Fibroblast of skin of right biceps (primary cell): ENCODE measurements around the gene DRC1.
"Not testable (repeated sequence)": the region's sequence is repeated elsewhere in the genome, so short reads cannot be mapped to it uniquely, and the experiment has no call there.

ENCODE experiments used
- DNase-seq: peaks from one replicate; pipeline ENCODE4 v3.0.0-alpha.2; 2013

Gene DRC1

DNA sequence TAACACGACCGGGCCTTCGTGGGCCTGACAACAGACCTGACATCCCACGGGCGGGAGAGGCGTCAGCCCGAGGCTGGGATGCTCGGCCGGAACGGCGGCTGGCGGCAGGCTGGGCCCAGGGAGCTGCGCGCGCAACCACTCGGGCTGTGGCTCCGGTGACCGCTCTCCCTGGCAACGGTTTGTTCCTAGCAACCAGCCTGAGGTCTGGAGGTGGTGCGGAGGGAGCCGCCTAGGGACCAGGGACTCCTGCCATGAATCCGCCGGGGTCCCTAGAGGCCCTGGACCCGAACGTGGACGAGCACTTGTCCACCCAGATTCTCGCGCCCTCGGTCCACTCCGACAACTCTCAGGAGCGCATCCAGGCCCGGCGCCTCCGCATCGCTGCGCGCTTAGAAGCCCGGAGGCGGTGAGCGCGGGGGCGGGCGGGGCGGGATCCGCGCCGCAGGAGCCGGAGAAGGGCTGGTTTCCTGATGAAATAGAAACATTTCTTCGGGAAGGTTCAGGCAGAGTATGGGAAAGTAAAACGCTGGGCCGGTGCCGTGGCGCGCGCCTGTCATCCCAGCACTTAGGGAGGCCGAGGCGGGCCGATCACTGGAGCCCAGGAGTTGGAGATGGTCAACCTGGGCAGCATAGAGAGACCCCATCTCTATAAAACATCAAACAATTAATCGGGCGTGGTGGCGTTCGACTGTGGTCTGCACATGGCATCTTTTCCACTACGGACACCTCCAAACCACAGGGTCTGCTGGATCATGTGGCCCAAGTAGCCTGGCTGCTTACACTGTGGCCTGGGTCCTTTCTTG is at the start of gene DRC1:
Gene DRC1, plus strand, starts transcription at position 182 of the 803 bp plus-strand sequence. Its CDS starts 70 bp downstream, at position 252.
- peak; percentile 78 for DNase-seq

DNA sequence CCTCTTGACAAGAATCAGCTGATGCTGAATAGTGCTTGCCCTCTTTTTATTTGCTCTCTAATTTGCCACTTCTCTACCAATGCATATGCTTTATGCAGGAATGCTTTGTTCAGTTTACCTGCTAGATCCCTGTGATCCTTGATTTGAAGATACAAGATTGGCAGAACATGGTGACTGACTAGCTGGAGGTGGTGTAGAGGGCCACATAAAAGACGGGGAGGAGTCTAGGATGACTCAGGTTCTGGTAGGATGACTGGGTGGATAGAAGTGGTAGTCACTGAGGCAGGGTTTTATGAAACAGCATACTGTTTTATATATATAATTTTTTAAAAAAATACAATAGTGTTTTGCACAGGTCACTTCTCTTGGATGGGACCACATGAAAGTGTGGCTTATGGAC is 48.8 kb upstream of the DRC1 start:
- peak; percentile 21 for DNase-seq

DNA sequence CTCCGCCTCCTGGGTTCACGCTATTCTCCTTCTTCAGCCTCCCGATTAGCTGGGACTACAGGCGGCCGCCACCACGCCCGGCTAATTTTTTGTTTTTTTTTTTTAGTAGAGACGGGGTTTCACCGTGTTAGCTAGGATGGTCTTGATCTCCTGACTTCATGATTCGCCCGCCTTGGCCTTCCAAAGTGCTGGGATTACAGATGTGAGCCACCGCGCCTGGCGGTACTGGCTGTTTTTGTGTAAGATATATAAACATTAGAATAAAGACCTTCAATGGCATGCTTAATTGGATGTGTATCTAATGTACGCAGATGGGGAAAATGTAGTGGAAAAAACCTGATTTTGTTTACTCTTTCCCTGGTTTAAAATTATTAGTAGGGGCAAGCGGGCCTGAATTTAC is 47.3 kb upstream of the DRC1 start:
- not testable (repeated sequence) for DNase-seq

DNA sequence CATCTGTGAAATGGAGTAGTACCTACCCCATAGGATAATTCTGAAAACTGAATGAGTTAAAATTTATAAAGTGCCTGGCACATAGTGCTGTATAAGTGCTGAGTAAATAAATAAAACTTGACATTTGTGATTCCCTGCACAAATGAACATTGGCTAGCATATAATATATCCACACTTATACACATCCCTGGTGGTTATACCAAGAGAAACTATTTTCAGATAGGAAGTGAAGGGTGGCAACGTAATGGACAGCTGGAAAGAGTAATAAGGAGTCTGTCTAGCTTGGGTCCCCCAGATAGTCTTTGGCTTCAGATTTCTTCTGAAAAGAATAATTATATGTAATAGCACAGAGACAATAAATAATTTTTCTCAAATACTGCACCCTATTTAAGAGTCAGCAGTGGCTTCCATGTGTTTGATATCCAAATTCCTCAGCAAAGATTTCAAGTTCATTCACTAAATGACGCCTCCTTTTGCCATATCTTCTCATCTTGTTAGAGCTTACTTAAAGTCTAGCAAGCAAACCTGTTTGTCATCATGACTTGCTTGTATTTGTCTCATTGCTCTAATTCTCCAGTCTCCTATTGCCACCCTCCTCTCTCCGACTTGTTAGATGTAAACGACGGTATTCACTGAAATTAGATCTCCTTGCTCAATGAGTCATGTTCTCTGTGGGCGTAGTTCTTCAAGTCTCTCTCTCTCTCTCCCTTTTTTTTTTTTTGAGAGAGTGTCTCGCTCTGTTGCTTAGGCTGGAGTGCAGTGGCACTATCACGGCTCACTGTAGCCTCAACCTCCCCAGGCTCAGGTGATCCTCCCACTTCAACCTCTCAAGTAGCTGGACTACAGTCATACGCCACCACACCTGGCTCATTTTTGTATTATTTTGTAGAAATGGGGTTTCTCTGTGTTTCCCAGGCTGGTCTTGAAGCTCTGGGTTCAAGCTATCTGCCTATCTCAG is 46.4 kb upstream of the DRC1 start:
- peak; percentile 84 for DNase-seq

DNA sequence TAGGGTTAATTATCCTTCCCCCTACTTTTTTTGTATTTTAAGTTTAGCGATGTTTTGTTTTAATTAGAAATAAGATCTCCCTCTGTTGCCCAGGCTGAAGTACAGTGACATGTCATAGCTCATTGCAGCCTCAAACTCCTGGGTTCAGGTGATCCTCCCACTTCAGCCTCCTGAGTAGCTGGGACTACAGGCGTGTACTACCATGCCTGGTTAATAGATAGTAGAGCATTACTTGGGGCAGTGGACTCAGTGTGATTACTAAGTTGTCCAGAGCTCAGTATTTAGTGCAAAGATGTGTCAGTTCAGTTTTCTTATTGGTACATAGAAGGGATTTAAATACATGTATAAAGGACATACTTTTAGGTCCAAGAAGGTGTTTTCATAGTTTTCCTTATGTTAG is 45.6 kb upstream of the DRC1 start:
- no peak for DNase-seq

DNA sequence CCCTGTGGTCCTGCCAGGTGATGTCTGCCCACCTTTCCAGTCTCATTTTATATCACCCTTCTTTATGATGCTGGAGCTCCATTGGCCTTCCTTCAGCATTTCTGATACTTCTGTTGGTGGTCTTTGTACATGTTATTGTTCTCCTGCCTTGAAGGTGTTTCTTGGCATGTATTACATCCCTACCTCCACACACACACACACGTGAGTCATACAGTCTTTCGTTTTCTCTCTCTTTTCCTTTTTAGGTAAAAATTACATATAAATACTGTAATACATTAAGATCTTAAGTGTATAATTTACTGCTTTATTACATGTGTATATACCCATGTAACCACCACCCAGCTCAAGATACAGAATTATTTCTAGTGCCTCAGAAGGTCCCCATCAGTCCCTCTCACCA is 44.9 kb upstream of the DRC1 start:
- no peak for DNase-seq

DNA sequence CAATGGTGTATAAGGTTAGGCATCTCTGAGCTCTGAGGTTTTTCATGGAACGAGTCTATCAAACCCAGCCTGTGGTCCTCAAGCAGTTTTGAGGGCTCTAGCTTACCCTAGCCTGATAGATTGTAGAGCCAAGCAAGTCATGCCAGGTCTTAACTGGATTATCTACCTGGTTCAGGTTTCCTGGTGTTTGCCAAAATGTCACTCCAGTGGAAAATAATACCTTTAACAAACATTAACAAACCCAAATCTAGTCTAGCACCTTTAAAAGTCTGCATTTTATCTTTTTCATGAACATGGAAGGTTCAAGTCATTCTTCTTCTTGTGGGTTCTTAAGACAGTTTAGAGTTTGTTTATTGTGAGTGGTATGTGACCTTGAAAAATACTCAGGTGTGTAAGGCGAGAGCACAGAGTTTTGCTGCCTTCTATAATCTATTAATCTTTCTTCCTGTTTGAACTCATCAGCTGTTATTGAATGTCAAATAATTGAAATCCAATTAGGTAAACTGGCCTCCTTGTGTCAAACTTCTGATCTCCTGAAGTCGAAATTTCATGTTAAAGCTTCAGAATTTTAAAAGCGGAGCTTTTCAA is 41.7 kb upstream of the DRC1 start:
- no peak for DNase-seq

DNA sequence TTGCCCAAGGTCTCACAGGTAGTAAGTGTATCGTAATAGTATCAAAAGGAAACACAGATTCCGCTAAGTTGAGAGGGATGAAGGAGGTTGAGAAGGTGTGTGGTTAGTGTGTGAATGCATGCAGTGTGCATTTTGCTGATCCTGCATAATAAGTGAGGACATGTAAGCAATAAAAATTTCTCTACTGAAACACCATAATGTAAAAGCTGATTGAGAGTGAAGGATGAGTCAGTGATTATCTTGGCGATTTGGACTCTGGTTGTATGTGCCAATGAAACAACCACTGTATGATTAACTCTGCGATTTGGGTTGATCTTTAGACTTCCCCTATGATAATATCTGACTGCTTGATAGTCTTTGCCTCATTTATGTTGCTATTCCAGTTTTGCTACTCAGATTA is 38.4 kb upstream of the DRC1 start:
- DNase-seq, result peak; percentile 24

DNA sequence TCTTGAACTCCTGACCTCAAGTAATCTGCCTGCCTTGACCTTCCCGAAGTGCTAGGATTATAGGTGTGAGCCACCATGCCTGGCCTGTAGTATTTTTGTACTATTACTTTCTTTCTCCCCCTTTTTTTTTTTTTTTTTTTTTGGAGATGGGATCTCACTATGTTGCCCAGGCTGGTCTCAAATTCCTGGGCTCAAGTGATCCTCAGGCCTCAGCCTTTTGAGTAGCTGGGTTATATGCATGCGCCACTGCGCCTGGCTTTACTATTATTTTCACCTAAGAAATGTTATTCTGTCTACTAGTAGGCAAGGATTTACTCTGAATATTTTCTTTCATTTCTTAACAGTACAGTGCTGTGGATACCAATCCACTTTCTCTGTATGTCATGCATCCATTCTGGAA is 37.8 kb upstream of the DRC1 start:
- DNase-seq, result no peak

DNA sequence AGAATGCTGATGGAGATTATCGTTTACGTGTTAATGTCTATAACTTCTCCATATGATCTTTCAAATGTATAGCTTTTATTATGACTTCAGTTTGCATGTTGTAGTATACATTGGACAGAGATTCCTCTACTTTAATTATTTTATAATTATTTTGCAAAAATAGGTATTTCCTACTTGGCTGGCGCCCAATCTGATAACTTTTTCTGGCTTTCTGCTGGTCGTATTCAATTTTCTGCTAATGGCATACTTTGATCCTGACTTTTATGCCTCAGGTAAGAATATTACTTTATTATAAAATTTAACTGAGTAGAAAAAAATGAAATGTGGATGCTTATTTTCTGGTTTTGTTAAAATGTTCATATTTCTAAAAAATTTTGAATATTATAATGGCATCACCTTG is 37.1 kb upstream of the DRC1 start:
- DNase-seq, result no peak

DNA sequence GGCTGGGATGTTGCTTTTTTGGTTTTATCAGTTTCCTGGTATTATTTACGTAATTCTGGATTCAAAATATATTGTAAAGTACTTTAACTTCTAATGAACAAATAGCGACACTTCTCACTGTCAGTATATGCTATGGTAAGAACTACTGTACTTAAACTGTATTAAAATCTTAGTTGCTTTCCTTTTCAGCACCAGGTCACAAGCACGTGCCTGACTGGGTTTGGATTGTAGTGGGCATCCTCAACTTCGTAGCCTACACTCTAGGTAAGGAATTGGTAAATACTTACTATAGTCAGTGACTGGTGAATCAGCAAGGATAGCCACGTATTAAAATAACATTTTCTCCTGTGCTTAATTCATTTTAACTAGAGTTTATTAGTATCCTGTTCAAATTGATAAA is 34.8 kb upstream of the DRC1 start:
- no peak for DNase-seq

DNA sequence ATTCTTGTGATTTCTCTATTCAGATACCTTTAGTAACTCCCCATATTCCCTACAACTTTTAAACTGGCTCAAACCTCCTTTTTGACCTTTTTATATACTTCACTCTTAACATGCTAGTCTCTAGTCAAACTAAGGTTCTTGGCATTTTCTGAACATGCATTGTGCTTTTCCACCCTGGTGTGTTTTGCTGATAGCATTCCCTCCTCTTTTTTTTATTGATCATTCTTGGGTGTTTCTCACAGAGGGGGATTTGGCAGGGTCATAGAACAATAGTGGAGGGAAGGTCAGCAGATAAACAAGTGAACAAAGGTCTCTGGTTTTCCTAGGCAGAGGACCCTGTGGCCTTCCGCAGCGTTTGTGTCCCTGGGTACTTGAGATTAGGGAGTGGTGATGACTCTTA is 32.1 kb upstream of the DRC1 start:
- not testable (repeated sequence) for DNase-seq

DNA sequence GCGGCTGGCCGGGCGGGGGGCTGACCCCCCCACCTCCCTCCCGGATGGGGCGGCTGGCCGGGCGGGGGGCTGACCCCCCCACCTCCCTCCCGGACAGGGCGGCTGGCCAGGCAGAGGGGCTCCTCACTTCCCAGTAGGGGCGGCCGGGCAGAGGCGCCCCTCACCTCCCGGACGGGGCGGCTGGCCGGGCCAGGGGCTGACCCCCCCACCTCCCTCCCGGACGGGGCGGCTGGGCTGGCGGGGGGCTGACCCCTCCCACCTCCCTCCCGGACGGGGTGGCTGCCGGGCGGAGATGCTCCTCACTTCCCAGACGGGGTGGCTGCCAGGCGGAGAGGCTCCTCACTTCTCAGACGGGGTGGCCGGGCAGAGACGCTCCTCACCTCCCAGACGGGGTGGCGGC is 30.8 kb upstream of the DRC1 start:
- not testable (repeated sequence) for DNase-seq

DNA sequence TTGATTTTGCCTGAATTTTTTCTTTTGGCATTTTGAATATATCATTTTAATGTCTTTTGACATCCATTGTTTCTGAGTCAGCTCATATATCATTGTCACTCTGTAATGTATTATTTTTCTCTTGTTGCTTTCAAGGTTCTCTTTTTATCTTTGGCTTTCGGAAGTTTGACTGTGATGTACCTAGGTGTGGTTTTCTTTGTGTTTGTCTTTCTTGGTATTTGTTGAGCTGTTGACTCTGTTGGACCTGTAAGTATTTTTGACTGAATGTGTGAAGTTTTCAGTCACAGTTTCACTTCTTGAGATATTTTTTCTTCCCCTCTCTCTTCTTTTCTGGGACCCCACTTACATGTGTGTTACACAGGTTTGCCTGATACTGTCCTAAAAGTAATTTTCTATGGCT is 24.9 kb upstream of the DRC1 start:
- no peak for DNase-seq

DNA sequence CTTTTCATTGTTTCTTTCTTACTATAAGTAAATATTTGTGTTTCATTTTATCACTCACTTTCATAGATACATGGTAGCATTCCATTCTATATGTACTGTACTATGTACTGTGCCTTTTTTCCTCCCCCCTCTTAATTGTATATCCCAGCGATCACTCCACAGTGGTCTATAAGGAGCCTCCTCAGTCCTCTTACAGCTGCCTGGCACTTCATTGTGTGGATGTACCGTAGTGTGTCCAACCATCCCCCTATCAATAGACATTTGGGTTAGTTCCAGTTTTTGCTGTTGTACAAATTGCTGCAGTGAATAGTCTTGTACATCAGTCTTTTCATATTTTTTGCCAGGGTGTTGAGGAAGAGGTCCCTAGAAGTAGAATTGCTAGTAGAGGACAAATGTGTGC is 21.4 kb upstream of the DRC1 start:
- DNase-seq, result no peak

DNA sequence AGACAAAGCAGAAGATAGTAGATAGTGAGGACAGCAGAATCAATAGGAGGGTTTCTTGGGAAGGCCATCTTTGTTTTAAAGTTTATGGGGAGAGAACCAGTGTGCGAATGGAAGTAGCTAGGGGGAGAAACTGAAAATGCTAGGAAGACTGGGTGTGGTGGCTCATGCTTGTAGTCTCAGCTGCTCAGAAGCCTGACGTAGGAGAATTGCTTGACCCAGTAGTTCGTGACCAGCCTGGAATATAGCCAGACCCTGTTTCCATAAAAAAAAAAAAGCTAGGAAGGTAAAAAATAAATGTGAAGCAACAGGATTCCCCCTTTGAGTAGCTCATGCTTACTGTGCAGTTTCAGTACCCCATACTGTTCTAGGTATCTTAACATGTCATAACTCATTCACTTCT is 19.2 kb upstream of the DRC1 start:
- no peak for DNase-seq

DNA sequence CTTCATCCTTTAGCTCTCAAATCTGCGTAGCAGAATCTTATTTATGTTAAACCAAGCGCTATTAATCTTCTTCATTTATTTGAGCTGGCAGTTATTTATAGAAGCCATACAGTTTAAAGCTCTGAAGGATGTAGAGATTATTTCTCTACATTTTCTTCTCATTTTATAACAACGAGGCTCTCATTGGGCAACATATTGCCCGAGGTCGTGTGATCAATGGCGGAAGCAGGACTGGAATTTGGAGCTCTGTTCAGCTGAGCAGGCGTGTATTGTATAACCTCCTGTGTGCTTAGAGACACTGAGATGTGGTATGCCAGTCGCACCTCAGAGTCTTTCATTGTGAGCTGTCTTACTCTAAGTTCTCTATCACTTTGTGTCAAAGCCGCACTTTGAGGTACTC is 17.5 kb upstream of the DRC1 start:
- DNase-seq, result no peak

DNA sequence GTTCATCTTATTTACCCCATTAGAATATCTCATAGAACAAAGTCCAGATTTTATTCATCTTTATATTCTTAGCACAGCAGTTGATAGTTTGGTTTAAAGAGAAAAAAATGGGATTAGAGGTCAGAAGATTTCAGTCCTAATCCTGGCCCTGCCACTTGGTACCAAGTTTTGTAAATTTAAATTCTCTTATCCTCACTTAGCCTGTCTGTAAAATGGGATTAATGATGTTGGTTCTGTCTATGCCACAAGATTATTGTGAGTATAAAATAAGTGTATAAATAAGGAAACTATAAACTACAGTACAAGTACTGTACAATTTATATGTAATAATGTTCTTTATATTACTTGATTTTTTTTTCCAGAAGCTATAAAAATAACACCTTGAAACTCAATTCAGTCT is 17.1 kb upstream of the DRC1 start:
- DNase-seq, result no peak

DNA sequence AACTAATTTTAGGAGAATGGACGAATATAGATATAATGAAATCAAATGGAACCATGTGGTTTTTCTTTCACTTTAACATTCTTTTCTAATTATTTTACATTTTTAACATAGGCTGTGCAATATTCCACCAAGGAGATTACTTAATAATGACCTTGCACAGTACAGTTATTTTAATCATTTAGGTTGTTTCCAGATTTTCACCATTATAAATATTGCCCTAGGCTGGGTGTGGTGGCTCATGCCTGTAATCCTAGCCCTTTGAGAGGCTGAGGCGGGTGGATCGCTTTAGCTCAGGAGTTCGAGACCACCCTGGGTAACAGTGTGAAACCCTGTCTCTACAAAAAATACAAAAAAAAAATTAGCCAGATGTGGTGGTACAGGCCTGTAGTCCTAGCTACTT is 14.5 kb upstream of the DRC1 start:
- no peak for DNase-seq

DNA sequence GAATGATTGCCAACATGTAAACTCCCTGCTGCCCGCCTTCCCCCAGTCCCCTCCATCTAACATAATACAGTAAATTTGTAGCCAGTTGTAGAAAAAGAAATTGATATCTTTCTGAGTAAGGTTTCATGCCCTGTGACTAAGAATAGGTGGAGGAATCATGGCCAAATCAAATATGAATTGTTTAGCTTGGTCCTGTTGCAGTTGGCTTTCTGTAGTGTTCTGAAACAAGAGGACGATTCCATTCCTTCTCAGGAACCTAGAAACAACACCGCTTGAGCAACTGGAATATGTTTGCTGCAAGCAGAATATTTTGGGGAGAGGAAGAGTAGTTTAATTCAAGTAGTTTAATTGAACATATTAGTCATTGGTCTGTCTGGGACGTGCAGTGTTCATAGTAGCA is 7.0 kb upstream of the DRC1 start:
- DNase-seq, result no peak

DNA sequence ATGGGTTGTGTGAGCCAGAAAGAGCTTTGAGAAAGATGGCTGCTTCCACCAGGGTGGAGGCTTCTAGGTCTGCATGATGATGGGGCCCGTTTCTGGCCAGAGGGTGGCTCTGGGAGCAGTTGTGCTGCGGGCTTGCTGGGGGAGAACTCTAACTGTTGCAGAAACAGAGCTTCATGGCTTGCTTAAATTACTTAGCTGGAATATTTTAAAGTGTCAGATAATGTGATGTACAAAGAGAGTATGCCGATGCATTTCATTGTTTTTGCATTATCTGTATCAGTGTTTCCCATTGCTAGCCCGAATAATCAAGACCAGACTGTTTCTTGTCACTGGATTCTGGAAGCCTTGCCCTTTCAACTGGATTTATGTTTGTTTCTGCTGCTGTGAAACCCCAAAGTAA is 6.3 kb upstream of the DRC1 start:
- DNase-seq, result no peak

DNA sequence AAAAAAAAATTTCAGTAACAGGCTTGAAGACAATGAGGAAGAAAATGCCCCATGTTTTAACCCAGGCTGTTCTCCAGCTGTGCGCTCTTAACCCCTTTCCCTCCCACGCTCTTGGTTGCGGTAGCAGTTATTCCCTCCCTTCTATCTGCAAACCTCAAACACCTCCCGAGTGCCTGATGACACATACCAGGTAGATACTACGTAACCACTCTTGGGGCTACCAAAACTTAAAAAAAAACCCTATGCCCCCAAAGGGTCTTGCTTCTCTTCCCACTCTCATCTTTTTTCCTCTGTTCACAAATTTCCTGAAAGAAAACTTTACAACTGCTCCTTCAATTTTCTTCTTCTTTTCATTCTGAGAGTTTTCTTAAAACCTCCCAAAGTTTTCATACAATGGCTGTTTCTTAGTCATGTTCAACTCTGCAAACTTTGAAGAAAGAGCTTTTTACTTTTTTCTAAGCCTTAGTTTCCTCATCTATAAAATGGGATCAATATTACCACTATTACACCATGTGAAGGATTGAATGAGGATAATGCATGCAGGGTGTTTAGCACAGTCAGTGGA is 4.9 kb upstream of the DRC1 start:
- DNase-seq, result no peak

DNA sequence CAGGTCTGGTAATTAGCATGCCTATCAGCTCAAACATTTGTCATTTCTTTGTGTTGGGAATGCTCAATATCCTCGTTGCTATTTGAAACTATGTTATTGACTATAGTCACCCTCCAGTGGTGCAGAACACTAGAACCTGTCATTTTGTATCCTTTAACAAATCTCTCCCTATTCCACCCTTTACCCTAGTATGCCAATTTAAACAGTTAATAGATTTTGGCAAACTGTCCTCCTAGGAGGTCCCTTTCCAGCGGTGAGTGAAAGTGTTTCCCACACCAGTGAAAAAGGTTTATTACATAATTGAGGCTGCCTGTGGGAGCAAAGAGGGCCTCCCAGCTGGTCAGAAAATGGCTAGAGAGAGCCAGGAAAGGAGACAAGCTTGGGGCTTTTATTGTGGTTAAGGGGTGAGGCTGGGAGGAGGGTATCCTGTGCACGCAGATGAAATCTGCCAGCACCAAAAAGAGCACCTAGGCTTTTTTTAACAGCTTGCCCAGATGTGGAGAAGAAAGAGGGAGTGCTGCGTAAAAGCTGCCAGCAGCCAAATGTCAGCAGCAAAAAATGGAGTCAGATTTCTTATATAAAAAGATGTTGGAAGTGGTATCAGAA is 1.8 kb upstream of the DRC1 start:
- no peak for DNase-seq
